Left ventricle myocardium inferior (tissue), 1 donor: ENCODE results near the gene GCDH. TPM values are rescaled to one million over a fixed set of nuclear protein-coding genes. Genes with fewer than 3 reads are reported as not detected.
"Not testable (repeated sequence)": the region's sequence is repeated elsewhere in the genome, so short reads cannot be mapped to it uniquely, and the experiment has no call there.

Source experiments
- DNase-seq: peaks from one replicate; pipeline ENCODE4 v3.0.0-alpha.2; 2020
- H3K27ac ChIP-seq: fragments of 200-600 bp; replicated peaks from 2 replicates; pipeline ENCODE4 v1.8.0; 2021
- H3K27me3 ChIP-seq: fragments of 200-600 bp; 2 replicates; pipeline ENCODE4 v1.8.0; 2021; ENCODE audit warnings: low read depth
- H3K36me3 ChIP-seq: fragments of 200-600 bp; 2 replicates; pipeline ENCODE4 v1.8.0; 2021
- H3K4me1 ChIP-seq: fragments of 200-600 bp; 2 replicates; pipeline ENCODE4 v1.8.0; 2021
- H3K4me3 ChIP-seq: fragments of 200-600 bp; 2 replicates; pipeline ENCODE4 v1.8.0; 2021; ENCODE audit warnings: mild to moderate bottlenecking, moderate library complexity
- H3K9me3 ChIP-seq: fragments of 200-600 bp; replicated peaks from 2 replicates; pipeline ENCODE4 v1.8.0; 2021
- intact Hi-C: fragments of 100-400 bp; cut with micrococcal nuclease; formaldehyde crosslinking; loops from one replicate; pipeline ENCODE4 v1.11.0; 2022
- total RNA-seq: library from RNA; stranded (reverse); fragmentation: NEBNext Ultra II Directional; extraction: Animal tissue kit (Norgen Biotek cat#: 25700); gene quantifications from one replicate; pipeline ENCODE4 v1.2.1, GENCODE V29; 2021
- TF ChIP-seq, protein P1 (sequence below): fragments of 200-600 bp; IDR thresholded peaks from 2 replicates; pipeline ENCODE4 v1.8.0; 2021; ENCODE audit warnings: antibody characterized with exemption, mild to moderate bottlenecking, borderline replicate concordance
- donor health status: DM: no; HTN: yes; CAD: no; lungs with severe emphysema.

Gene GCDH
- total RNA-seq, 1 donor from 2014 or later = 41.8 TPM

GRCh38 chr19:12907166-12907565 is 16.2 kb downstream of the GCDH start:
- Histone ChIP-seq H3K4me3 (no peak overlapping the region), H3K9me3 (no peaks in the 10 kb centered on the region), H3K4me1 (peaks cover 1% of the 10 kb centered on the region), H3K27me3 (no peaks in the 10 kb centered on the region), H3K36me3 (no peaks in the 10 kb centered on the region), H3K27ac (no peak overlapping the region)
- TF ChIP-seq, protein P1, sequence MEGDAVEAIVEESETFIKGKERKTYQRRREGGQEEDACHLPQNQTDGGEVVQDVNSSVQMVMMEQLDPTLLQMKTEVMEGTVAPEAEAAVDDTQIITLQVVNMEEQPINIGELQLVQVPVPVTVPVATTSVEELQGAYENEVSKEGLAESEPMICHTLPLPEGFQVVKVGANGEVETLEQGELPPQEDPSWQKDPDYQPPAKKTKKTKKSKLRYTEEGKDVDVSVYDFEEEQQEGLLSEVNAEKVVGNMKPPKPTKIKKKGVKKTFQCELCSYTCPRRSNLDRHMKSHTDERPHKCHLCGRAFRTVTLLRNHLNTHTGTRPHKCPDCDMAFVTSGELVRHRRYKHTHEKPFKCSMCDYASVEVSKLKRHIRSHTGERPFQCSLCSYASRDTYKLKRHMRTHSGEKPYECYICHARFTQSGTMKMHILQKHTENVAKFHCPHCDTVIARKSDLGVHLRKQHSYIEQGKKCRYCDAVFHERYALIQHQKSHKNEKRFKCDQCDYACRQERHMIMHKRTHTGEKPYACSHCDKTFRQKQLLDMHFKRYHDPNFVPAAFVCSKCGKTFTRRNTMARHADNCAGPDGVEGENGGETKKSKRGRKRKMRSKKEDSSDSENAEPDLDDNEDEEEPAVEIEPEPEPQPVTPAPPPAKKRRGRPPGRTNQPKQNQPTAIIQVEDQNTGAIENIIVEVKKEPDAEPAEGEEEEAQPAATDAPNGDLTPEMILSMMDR = no peak
- intact Hi-C loops = no loop called here
- DNase-seq = no peak

DNA sequence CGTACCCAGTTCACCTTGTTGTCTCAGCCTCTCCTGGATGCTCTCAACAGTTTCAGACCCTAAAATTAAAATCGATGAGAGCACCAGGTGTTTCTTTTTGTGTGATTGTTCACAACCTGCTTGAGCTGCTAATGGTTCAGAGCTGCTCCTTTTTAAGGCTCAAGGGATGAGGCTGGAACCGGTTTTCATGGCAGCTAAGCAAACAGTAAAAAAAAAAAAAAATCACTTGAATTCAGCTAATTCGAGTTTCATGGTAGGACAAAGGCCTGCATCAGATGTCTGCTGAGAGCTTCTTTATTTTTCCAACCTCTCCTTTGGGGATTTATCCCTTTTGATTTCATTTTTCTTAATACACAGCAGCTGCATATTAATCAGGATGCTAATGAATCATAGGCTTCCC is 21.6 kb downstream of the GCDH start:
- Histone ChIP-seq H3K9me3 (no peaks in the 10 kb centered on the region), H3K36me3 (no peaks in the 10 kb centered on the region), H3K27ac (peak overlapping the region; percentile 77), H3K27me3 (no peaks in the 10 kb centered on the region), H3K4me1 (peaks cover 22% of the 10 kb centered on the region), H3K4me3 (peak overlapping the region; percentile 52)
- no peak for DNase-seq
- intact Hi-C loops = no loop called here
- TF ChIP-seq, protein P1 = no peak

DNA sequence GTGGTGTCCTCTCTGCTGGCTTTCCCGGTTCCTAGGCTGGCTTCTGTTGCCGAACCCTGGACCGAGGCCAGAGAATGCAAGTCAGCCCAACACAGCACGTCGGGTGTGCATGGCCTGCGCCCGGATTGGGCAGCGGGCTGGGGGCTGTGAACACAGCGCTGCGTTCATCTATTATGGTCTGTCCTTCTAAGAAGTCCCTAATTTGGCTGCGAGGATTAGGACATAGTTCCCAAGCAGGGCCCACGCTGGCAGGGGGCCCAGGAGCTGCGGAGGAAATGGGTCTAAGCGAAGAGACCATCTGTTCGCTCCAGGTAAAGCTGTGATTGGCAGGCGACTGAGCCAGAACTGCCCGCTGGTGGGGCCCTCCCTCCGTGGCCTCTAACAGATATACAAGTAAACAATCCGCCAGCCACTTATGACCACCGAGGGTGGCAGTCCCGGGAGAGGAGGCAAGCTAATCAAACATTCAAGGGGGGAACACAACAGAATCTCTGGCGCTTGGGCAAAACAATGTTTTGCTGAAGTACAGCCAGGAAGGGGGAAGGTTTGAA is 22.1 kb downstream of the GCDH start:
- Histone ChIP-seq H3K9me3 (no peaks in the 10 kb centered on the region), H3K27me3 (no peaks in the 10 kb centered on the region), H3K4me3 (peak overlapping the region; percentile 52), H3K4me1 (peaks cover 22% of the 10 kb centered on the region), H3K27ac (peak overlapping the region; percentile 77), H3K36me3 (no peaks in the 10 kb centered on the region)
- intact Hi-C loops = no loop called here
- DNase-seq = peak; percentile 77
- TF ChIP-seq, protein P1 = no peak

DNA sequence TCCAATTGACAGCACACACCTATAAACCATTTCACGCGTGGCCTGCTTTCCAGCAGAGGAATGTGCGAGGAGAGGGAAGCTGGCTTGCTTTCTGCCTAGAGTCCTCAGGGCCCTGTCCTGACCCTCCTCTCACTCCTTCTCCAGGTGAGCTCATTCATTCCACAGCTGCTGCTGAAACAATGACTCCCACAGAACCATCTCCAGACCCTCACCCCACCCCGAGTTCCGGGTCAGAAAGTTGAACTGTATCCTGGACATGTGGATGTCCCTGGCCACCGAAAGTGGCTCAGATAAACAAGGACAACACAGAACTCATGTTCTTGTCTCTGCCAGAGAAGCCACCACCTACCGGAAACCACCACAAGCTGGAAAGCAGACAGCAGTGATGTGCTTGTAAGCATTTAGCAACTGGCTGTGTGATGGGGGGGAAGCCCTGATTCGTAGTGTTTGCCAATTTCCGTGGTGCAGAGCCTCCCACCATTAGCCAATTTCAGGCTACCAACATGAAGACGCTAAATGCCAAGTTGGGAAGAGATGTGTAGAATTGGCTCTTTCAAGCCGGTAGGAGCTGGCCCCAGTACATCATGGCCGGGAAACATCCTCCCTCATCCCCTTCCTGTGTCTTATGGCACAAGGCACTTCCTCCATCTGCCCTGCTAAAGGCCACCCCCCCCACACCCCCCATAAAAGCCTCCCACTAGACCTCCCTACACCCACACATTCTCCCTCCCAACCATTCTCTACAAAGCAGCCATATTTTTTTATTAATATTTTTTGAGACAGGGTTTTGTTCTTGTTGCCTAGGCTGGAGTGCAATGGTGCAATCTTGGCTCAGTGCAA is 23.1 kb downstream of the GCDH start:
- Histone ChIP-seq H3K4me3 (no peak overlapping the region), H3K4me1 (peaks cover 26% of the 10 kb centered on the region), H3K9me3 (no peaks in the 10 kb centered on the region), H3K36me3 (no peaks in the 10 kb centered on the region), H3K27me3 (no peaks in the 10 kb centered on the region), H3K27ac (peak overlapping the region; percentile 77)
- intact Hi-C loops = no loop called here
- no peak for DNase-seq
- TF ChIP-seq, protein P1 = no peak

DNA sequence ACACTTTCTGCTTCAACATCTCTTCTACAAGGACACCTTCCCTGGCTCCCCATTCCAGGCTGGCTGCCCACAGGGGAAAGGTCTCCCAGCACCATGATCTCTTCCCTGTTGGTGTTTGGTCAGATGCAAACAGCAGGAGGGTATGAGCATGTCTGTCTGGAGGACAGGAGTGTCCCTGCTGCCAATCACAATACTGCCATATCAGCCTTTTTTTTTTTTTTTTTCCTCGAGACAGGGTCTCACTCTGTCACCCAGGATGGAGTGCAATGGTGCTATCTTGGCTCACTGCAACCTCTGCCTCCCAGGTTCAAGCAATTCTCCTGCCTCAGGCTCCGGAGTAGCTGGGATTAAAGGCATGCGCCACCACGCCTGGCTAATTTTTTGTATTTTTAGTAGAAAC is 24.9 kb downstream of the GCDH start:
- H3K4me3 ChIP-seq, H3K27ac ChIP-seq, DNase-seq, H3K27me3 ChIP-seq, H3K36me3 ChIP-seq, intact Hi-C loops, H3K9me3 ChIP-seq: not testable (repeated sequence)
- H3K4me1 ChIP-seq = peaks cover 27% of the 10 kb centered on the region

DNA sequence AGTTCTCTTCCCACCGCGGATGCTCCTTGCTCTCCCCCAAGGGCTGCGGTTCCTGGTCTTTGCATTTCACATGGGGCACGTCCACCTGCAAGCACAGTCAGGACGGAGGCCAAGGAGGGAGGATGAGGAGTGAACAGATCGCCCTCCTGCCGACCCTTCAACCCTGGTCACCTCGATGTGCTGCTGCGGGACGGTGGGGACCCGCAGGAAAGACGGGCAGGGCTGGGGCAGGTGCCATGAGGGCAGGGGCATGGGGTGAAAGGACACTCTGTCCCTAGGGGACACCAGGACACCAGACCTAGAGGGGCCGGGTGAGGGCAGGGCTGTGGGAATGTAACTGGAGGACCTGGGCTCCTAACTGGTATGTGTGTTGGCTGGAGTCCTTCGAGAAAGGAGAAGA is 27.3 kb downstream of the GCDH start:
- Histone ChIP-seq H3K36me3 (peaks cover 13% of the 10 kb centered on the region), H3K4me1 (peaks cover 14% of the 10 kb centered on the region), H3K27me3 (no peaks in the 10 kb centered on the region), H3K4me3 (no peak overlapping the region), H3K9me3 (no peaks in the 10 kb centered on the region), H3K27ac (no peak overlapping the region)
- DNase-seq = no peak
- intact Hi-C loops = no loop called here
- TF ChIP-seq, protein P1 = no peak
